Measurements from ENCODE around the gene GLT1D1. TPM values are rescaled to one million over a fixed set of nuclear protein-coding genes. Genes with fewer than 3 reads are reported as not detected.

Gene GLT1D1
- total RNA-seq, 1 donor from 2014 or later, result 0.44 TPM

DNA sequence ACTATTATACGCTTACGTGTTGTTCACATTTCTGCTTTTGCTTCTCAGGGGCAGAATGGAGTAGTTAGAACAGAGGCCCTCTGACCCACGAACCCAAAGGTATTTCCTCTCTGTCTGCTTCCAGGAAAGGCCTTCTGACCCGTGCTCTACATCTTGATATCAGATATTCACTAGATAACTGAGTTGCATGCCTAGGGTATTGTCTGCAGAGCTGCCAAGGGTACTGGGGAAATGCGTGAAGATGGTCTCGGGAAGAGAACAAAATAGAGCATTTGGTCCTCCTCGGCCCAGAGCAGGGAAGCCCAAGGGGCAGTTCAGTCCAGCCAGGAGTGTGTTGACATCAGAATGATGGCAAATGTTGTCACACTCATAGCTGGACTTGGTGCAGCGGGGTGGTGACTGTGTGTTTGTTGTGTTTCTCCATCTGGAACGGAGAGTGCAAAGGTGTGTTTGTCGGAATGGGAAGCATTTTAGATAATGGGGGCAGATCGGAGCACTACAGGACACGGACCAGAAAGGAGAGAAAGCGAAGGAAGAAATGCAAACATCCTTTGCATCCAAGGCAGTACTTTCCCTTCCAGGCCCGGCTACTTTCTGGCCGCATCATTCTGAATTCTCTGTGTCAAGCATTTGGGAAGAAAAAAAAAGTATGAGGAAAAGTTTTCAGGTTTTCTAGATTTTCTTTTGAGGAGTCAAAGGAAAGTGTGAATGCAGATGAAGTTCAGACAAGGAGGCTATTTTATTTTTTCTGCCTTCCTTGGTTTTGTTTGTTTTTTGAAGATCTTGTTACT, 8.1 kb downstream of the GLT1D1 start:
- H3K4me3 Mint-ChIP-seq (ENCODE audit: unreplicated experiment), result no peak overlapping the region
- H3K27ac Mint-ChIP-seq (ENCODE audit: unreplicated experiment), result no peak overlapping the region
- no peak for DNase-seq (ENCODE audit: low spot score)
- TF ChIP-seq, protein P1, sequence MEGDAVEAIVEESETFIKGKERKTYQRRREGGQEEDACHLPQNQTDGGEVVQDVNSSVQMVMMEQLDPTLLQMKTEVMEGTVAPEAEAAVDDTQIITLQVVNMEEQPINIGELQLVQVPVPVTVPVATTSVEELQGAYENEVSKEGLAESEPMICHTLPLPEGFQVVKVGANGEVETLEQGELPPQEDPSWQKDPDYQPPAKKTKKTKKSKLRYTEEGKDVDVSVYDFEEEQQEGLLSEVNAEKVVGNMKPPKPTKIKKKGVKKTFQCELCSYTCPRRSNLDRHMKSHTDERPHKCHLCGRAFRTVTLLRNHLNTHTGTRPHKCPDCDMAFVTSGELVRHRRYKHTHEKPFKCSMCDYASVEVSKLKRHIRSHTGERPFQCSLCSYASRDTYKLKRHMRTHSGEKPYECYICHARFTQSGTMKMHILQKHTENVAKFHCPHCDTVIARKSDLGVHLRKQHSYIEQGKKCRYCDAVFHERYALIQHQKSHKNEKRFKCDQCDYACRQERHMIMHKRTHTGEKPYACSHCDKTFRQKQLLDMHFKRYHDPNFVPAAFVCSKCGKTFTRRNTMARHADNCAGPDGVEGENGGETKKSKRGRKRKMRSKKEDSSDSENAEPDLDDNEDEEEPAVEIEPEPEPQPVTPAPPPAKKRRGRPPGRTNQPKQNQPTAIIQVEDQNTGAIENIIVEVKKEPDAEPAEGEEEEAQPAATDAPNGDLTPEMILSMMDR (IDR thresholded peaks at IDR 0.05; ENCODE audit: unreplicated experiment), result no peak
- peaks cover 8% of the 10 kb centered on the region for H3K27me3 Mint-ChIP-seq (ENCODE audit: unreplicated experiment)
- peaks cover 2% of the 10 kb centered on the region for H3K4me1 Mint-ChIP-seq (ENCODE audit: unreplicated experiment)
- H3K36me3 Mint-ChIP-seq (ENCODE audit: low read depth, unreplicated experiment), result no peaks in the 10 kb centered on the region
- peaks cover 13% of the 10 kb centered on the region for H3K9me3 Mint-ChIP-seq (ENCODE audit: unreplicated experiment)

DNA sequence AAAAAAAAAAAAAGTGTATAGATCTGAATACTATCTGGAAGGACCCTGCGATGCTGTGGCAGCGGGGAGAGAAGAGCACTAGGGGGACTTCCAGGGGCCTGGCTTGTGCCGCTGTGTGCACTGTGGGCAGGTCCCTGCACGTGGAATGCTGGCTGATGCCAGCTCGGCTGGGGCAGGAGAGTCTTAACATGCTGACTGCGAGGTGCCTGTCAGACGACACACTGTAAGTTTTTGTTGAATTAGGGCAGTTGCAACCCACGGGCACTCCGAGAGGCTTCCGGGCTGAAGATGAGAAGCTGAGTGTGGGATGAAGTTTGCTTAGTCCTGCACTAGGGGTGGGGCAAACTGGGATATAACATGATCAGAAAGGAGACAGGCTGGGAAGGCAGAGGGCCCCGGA, 10.7 kb downstream of the GLT1D1 start:
- peaks cover 25% of the 10 kb centered on the region for H3K9me3 Mint-ChIP-seq (ENCODE audit: unreplicated experiment)
- no peaks in the 10 kb centered on the region for H3K36me3 Mint-ChIP-seq (ENCODE audit: low read depth, unreplicated experiment)
- H3K4me3 Mint-ChIP-seq (ENCODE audit: unreplicated experiment), result no peak overlapping the region

DNA sequence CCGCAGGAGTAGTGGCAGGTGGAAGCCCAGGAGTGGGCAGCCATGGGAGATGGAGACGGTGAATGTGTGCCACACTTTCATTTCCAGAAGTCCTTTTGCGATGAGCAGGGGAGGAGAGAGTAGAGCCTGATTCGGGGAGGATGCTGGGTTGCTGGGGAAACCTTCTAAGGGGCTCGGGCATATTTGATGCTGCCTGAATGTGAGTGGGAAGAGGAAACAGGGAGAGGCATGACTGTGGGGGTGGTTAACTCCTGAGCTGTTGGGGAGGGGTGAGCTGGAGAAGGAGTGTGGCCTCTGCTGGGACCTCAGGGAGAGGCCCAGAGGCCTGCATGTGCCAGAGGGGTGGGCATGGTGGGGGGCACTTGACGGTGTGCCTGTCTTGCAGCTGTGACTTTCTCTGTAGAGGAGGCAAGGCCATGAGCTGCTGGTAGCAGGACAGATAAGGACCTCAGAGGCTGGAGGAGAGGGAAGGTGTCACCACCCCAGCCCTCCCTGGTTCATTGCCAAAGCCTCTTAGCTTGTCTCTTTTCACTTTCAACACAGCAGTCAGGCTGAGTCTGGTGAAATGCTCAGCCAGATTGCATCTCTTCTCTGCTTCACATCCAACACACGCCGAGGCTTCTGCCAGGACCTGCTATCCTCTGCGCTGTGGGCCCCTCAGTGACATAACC, 11.4 kb downstream of the GLT1D1 start:
- Mint-ChIP-seq H3K27ac (ENCODE audit: unreplicated experiment) (no peak overlapping the region), H3K27me3 (ENCODE audit: unreplicated experiment) (peaks cover 9% of the 10 kb centered on the region), H3K9me3 (ENCODE audit: unreplicated experiment) (peaks cover 24% of the 10 kb centered on the region), H3K4me3 (ENCODE audit: unreplicated experiment) (no peak overlapping the region), H3K36me3 (ENCODE audit: low read depth, unreplicated experiment) (no peaks in the 10 kb centered on the region), H3K4me1 (ENCODE audit: unreplicated experiment) (peaks cover 2% of the 10 kb centered on the region)
- TF ChIP-seq, protein P1 (IDR thresholded peaks at IDR 0.05; ENCODE audit: unreplicated experiment), result no peak
- DNase-seq (ENCODE audit: low spot score), result no peak

More for the DNA sequence above, 10.7 kb downstream of the GLT1D1 start:
- TF ChIP-seq, protein P1 (IDR thresholded peaks at IDR 0.05; ENCODE audit: unreplicated experiment), result no peak
- H3K27ac Mint-ChIP-seq (ENCODE audit: unreplicated experiment), result no peak overlapping the region
- peaks cover 2% of the 10 kb centered on the region for H3K4me1 Mint-ChIP-seq (ENCODE audit: unreplicated experiment)
- DNase-seq (ENCODE audit: low spot score), result no peak
- peaks cover 9% of the 10 kb centered on the region for H3K27me3 Mint-ChIP-seq (ENCODE audit: unreplicated experiment)

DNA sequence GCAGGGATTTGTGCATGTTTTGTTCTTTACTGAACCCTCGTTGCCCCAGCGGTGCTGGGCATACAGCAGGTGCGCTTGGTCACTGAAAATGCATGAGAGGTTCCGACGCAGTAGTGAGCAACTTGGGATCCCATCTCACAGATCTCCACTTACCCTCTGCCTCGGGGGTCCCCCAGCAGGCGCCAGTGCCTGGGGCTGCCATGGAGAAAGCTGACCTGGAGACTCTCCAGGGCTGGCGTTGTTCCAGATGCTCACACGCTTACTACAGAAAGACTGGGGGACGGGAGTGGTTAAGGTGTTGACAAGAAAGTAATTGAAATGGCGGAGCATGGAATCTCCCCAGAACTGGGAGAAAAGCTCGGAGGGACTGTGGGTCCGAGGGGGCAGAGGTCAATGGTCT, 14.2 kb downstream of the GLT1D1 start:
- TF ChIP-seq, protein P1 (IDR thresholded peaks at IDR 0.05; ENCODE audit: unreplicated experiment), result no peak
- Mint-ChIP-seq H3K27me3 (ENCODE audit: unreplicated experiment) (peaks cover 9% of the 10 kb centered on the region), H3K4me3 (ENCODE audit: unreplicated experiment) (no peak overlapping the region), H3K27ac (ENCODE audit: unreplicated experiment) (no peak overlapping the region), H3K4me1 (ENCODE audit: unreplicated experiment) (no peaks in the 10 kb centered on the region), H3K9me3 (ENCODE audit: unreplicated experiment) (peaks cover 26% of the 10 kb centered on the region), H3K36me3 (ENCODE audit: low read depth, unreplicated experiment) (no peaks in the 10 kb centered on the region)
- no peak for DNase-seq (ENCODE audit: low spot score)

DNA sequence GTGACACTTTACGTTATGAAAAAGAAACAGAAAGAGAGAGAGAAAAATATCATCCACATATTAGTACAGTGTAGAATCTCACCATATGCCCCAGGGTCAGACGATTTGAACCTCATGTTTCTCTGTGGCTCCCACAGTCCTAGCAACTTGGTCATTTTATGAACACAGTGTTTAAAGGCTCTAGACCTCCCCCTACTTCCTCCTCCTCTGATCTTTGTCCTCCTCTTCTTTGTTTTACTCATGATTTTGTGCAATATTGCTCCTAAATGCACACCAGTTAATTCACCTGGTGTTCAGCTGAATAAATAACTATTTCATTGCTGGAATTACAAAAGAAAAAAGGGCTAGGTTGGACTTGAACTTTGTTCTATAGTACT, 18.2 kb downstream of the GLT1D1 start:
- Mint-ChIP-seq H3K9me3 (ENCODE audit: unreplicated experiment) (peaks cover 25% of the 10 kb centered on the region), H3K4me3 (ENCODE audit: unreplicated experiment) (no peak overlapping the region), H3K27ac (ENCODE audit: unreplicated experiment) (no peak overlapping the region), H3K4me1 (ENCODE audit: unreplicated experiment) (no peaks in the 10 kb centered on the region), H3K27me3 (ENCODE audit: unreplicated experiment) (peaks cover under 1% of the 10 kb centered on the region), H3K36me3 (ENCODE audit: low read depth, unreplicated experiment) (peaks cover 5% of the 10 kb centered on the region)
- TF ChIP-seq, protein P1 (IDR thresholded peaks at IDR 0.05; ENCODE audit: unreplicated experiment), result no peak
- DNase-seq (ENCODE audit: low spot score), result no peak
